ENCODE data around the gene VAT1L.

DNA sequence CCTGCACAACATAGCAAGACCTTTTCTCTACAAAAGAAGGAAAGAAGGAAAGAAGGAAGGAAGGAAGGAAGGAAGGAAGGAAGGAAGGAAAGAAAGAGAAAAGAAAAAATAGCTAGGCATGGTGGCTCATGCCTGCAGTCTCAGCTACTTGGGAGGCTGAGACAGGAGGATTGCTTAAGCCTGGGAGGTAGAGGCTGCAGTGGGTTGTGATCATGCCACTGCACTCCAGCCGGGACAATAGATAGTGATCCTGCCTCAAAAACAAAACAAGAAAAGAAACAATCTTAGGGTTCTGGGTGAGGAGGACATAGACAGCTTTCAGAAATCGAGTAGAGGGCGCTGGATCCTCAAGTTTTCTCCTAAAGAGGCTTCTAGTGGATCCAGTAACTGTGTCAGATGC, 174.3 kb downstream of the VAT1L start:
- TF ChIP-seq POLR2A (IDR thresholded peaks at IDR 0.05; ENCODE audit: borderline replicate concordance, extremely low read depth, insufficient read depth, insufficient read length) (no peak), CTCF (IDR thresholded peaks at IDR 0.05 in 2 of 3, conservative IDR thresholded peaks at IDR 0.05 in 1 of 3; ENCODE audit: borderline replicate concordance in 1 of 3, insufficient read depth in 1 of 3, low read depth in 2 of 3, low read length in 2 of 3) (no peak)
